ENCODE results near the gene SLC31A1. TPM values are rescaled to one million over a fixed set of nuclear protein-coding genes. Genes with fewer than 3 reads are reported as not detected.

SLC31A1 gene
- total and polyA plus RNA-seq, 12 donors = 10.2 to 105 (median 28.4) TPM

DNA sequence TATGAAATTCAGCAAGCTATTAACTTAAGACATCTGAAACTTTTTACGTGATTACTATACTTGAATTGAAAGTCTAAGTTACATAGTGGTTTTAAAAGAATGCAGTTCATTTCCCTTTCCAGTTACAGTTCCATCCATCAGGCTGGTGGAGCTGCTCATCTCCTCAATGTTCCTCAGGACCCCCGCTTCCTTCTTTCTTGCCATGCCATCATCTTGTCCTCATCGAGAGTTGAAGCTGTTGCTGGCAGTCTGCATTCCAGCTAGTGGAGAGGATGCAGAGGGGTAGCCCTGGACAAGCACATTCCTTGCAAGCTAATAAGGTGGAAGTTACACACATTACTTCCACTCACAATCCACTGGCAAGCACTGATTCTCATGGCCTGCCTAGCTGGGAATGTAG lies 90.6 kb downstream of the SLC31A1 start:
- no peaks in the 10 kb centered on the region for H3K27me3 ChIP-seq
- WGBS, 4 donors = 91 to 100% (median 92%) methylated on average over 3 of the region's 3 CpGs
- intact Hi-C loops (cut with DNase I) = loop anchor here in 1 of 2 donors (5.0 kb wide), 1 partner anchor 95 kb away; no protein-coding TSS in a partner anchor
- no peak overlapping the region for H3K27ac ChIP-seq
- DNase-seq = no peak
- no peak overlapping the region for H3K4me3 ChIP-seq
- no peaks in the 10 kb centered on the region for H3K9me3 ChIP-seq (replicated peaks in 1 of 3)
- no peak for TF ChIP-seq POLR2A (IDR thresholded peaks at IDR 0.05)
- TF ChIP-seq CTCF (IDR thresholded peaks at IDR 0.05) = no peak
- H3K4me1 ChIP-seq (replicated peaks in 1 of 2) = peaks cover 0 to 9% of the 10 kb centered on the region in 2 donors
- peaks cover 0 to 5% of the 10 kb centered on the region in 2 donors for H3K36me3 ChIP-seq (replicated peaks in 1 of 2)

DNA sequence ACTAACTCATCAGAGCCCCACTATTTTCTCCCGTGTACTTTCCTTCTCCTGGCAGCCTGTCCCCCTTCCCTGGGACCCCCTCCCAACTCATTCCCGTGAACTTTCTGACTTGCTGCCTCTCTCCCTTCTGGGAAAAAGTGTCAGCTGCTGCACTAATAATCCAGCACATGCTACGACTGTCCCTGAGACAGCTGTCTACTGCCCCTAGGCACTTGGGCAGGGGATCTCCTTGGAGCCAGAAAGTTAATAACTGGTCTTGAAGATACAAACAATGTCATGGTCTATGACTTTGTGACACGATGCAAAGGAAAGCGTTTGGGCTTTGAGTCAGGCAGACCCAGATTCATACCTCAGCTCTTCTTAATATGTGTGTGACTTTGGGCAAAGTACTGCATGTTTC lies 91.9 kb downstream of the SLC31A1 start:
- intact Hi-C loops (cut with DNase I) = loop anchor here in 1 of 2 donors (5.0 kb wide), 1 partner anchor 94 kb away; no protein-coding TSS in a partner anchor
- DNase-seq = no peak
- Histone ChIP-seq H3K36me3 (replicated peaks in 1 of 2) (peaks cover 0 to 11% of the 10 kb centered on the region in 2 donors), H3K4me3 (no peak overlapping the region), H3K9me3 (replicated peaks in 1 of 3) (no peaks in the 10 kb centered on the region), H3K4me1 (replicated peaks in 1 of 2) (peaks cover 0 to 9% of the 10 kb centered on the region in 2 donors), H3K27me3 (no peaks in the 10 kb centered on the region), H3K27ac (no peak overlapping the region)
- WGBS, 4 donors = 81 to 87% (median 83%) methylated on average over 5 of the region's 5 CpGs
- TF ChIP-seq POLR2A (IDR thresholded peaks at IDR 0.05) = no peak
- TF ChIP-seq CTCF (IDR thresholded peaks at IDR 0.05) = no peak

Other genes with a start within 250 kb of the SLC31A1 start
- 1 to 10 TPM in 2 of 9 donors, under 1 TPM in 3, not detected in 4; 0.50 to 7.0 (median 0.81) TPM for gene ZNF883, start 209.4 kb upstream of the SLC31A1 start, total RNA-seq
- 1 to 10 TPM in 1 of 3 donors, under 1 TPM in 2; 0.24 to 1.8 (median 0.51) TPM for gene ZNF883, start 209.4 kb upstream of the SLC31A1 start, polyA plus RNA-seq
- 1 to 10 TPM in 7 of 9 donors, under 1 TPM in 2; 0.12 to 4.7 (median 1.9) TPM for gene ZFP37, start 164.8 kb upstream of the SLC31A1 start, total RNA-seq
- 1 to 10 TPM in 2 of 3 donors, under 1 TPM in 1; 0.64 to 2.4 (median 1.0) TPM for gene ZFP37, start 164.8 kb upstream of the SLC31A1 start, polyA plus RNA-seq
- gene SLC31A2, start 70.5 kb upstream of the SLC31A1 start, total RNA-seq = 10 to 100 TPM; 16.0 to 50.8 (median 23.0) TPM
- gene SLC31A2, start 70.5 kb upstream of the SLC31A1 start, polyA plus RNA-seq = 10 to 100 TPM in 2 of 3 donors, 1 to 10 TPM in 1; 9.1 to 20.8 (median 10.8) TPM
- gene FKBP15, start 267 bp upstream of the SLC31A1 start, total RNA-seq = 10 to 100 TPM; 22.2 to 38.1 (median 29.0) TPM
- gene FKBP15, start 267 bp upstream of the SLC31A1 start, polyA plus RNA-seq = 10 to 100 TPM; 14.1 to 30.2 (median 16.0) TPM
- gene CDC26, start 54.0 kb downstream of the SLC31A1 start, total RNA-seq = 10 to 100 TPM; 25.7 to 44.7 (median 28.7) TPM
- 10 to 100 TPM; 26.7 to 63.7 (median 29.8) TPM for gene CDC26, start 54.0 kb downstream of the SLC31A1 start, polyA plus RNA-seq
- gene PRPF4, start 54.1 kb downstream of the SLC31A1 start, total RNA-seq = 10 to 100 TPM; 14.3 to 46.3 (median 23.1) TPM
- gene PRPF4, start 54.1 kb downstream of the SLC31A1 start, polyA plus RNA-seq = 10 to 100 TPM in 2 of 3 donors, 1 to 10 TPM in 1; 9.6 to 37.9 (median 11.7) TPM
- under 1 TPM in 1 of 9 donors, not detected in 8; 0.11 TPM for gene RNF183, start 81.8 kb downstream of the SLC31A1 start, total RNA-seq
- gene RNF183, start 81.8 kb downstream of the SLC31A1 start, polyA plus RNA-seq = under 1 TPM; 0.24 to 0.48 (median 0.29) TPM
- 10 to 100 TPM in 2 of 9 donors, 1 to 10 TPM in 7; 3.1 to 16.5 (median 7.0) TPM for gene WDR31, start 118.7 kb downstream of the SLC31A1 start, total RNA-seq
- 10 to 100 TPM in 1 of 3 donors, 1 to 10 TPM in 2; 5.8 to 12.0 (median 9.3) TPM for gene WDR31, start 118.7 kb downstream of the SLC31A1 start, polyA plus RNA-seq
- 10 to 100 TPM in 2 of 9 donors, 1 to 10 TPM in 6, under 1 TPM in 1; 0.89 to 18.6 (median 5.2) TPM for gene BSPRY, start 128.0 kb downstream of the SLC31A1 start, total RNA-seq
- gene BSPRY, start 128.0 kb downstream of the SLC31A1 start, polyA plus RNA-seq = 1 to 10 TPM; 1.4 to 3.2 (median 1.5) TPM
- 100 to 1,000 TPM; 117 to 343 (median 208) TPM for gene HDHD3, start 155.4 kb downstream of the SLC31A1 start, total RNA-seq
- 100 to 1,000 TPM in 2 of 3 donors, 10 to 100 TPM in 1; 89.1 to 300 (median 180) TPM for gene HDHD3, start 155.4 kb downstream of the SLC31A1 start, polyA plus RNA-seq
- 100 to 1,000 TPM in 8 of 9 donors, 10 to 100 TPM in 1; 49.2 to 348 (median 242) TPM for gene ALAD, start 179.7 kb downstream of the SLC31A1 start, total RNA-seq
- 100 to 1,000 TPM; 112 to 244 (median 150) TPM for gene ALAD, start 179.7 kb downstream of the SLC31A1 start, polyA plus RNA-seq
- 10 to 100 TPM; 40.2 to 73.5 (median 43.5) TPM for gene POLE3, start 189.1 kb downstream of the SLC31A1 start, total RNA-seq
- gene POLE3, start 189.1 kb downstream of the SLC31A1 start, polyA plus RNA-seq = 10 to 100 TPM; 14.9 to 79.1 (median 23.6) TPM
- gene C9orf43, start 189.2 kb downstream of the SLC31A1 start, total RNA-seq = 1 to 10 TPM in 4 of 9 donors, under 1 TPM in 5; 0.65 to 2.3 (median 0.83) TPM
- 1 to 10 TPM; 1.8 to 5.1 (median 3.1) TPM for gene C9orf43, start 189.2 kb downstream of the SLC31A1 start, polyA plus RNA-seq
- 100 to 1,000 TPM in 3 of 9 donors, 10 to 100 TPM in 6; 42.9 to 126 (median 77.9) TPM for gene RGS3, start 242.2 kb downstream of the SLC31A1 start, total RNA-seq
- 10 to 100 TPM; 34.5 to 64.9 (median 53.5) TPM for gene RGS3, start 242.2 kb downstream of the SLC31A1 start, polyA plus RNA-seq

Data from adrenal gland (tissue), 12 donors.